ENCODE data around the gene ZNF705A. TPM values are rescaled to one million over a fixed set of nuclear protein-coding genes. Genes with fewer than 3 reads are reported as not detected.
"Not testable (repeated sequence)": the region's sequence is repeated elsewhere in the genome, so short reads cannot be mapped to it uniquely, and the experiment has no call there.

ZNF705A gene
- total and polyA plus RNA-seq, 9 donors: not detected

DNA sequence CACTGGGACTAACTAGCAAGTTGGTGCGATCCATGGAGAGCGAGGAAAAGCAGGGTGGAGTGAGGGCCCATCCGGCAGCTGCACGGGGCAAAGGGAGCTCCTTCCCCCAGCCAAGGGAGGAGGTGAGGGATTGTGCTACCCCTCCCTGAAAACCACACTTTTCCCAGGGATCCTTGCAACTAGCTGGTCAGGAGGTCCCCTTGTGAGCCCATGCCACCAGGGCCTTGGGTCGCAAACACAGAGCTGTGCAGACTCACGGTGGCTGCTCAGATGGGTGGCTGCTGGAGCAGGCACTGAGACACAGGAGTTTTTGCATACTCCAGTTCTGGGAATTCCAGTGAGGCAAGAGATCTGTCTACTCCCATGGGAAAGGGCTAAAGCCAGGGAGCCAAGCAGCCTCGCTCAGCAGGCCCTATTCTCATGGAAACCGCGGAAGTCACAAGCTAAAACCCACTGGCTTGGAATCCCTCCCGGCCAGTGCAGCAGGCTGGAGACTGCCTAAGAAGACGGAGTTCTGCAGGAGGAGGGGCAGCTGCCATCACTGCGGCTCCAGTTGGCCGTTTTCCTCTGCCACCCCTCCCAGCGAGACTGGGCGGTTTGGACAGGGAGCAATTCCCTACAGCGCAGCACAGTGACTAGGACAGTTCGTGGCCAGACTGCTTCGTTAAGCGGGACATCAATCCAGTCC is 10.9 kb upstream of the ZNF705A start:
- Histone ChIP-seq H3K36me3 (no peaks in the 10 kb centered on the region), H3K27ac (no peak overlapping the region), H3K27me3 (no peaks in the 10 kb centered on the region), H3K9me3 (no peaks in the 10 kb centered on the region), H3K4me3 (no peak overlapping the region), H3K4me1 (ENCODE audit: insufficient read depth) (no peaks in the 10 kb centered on the region)
- no peak for TF ChIP-seq POLR2A (IDR thresholded peaks at IDR 0.05)
- TF ChIP-seq EP300 (IDR thresholded peaks at IDR 0.05): no peak
- TF ChIP-seq, protein P1, sequence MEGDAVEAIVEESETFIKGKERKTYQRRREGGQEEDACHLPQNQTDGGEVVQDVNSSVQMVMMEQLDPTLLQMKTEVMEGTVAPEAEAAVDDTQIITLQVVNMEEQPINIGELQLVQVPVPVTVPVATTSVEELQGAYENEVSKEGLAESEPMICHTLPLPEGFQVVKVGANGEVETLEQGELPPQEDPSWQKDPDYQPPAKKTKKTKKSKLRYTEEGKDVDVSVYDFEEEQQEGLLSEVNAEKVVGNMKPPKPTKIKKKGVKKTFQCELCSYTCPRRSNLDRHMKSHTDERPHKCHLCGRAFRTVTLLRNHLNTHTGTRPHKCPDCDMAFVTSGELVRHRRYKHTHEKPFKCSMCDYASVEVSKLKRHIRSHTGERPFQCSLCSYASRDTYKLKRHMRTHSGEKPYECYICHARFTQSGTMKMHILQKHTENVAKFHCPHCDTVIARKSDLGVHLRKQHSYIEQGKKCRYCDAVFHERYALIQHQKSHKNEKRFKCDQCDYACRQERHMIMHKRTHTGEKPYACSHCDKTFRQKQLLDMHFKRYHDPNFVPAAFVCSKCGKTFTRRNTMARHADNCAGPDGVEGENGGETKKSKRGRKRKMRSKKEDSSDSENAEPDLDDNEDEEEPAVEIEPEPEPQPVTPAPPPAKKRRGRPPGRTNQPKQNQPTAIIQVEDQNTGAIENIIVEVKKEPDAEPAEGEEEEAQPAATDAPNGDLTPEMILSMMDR (IDR thresholded peaks at IDR 0.05): no peak
- DNase-seq: peak in 2 of 5 donors; percentile 21 to 38
- intact Hi-C loops (cut with DNase I): no loop called here
- 33 to 37% (median 35%) methylated on average over 18 to 19 of the region's 19 CpGs for WGBS, 3 donors

DNA sequence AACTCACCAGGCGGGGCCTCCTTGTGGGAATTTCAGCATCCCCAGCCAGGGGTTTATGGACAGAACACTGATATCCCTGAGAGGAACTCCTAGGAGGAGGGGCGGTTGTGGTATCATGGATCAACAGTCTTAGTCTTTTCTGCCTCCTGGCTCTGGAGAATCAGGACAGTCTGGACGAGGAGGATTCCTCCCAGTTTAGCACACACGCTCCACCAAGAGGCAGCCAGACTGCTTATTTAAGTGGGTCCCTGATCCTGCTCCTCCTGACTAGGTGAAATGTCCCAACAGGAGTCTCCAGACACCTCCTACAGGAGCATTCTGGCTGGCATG is 10.4 kb upstream of the ZNF705A start:
- intact Hi-C loops (cut with DNase I): no loop called here
- no peaks in the 10 kb centered on the region for H3K9me3 ChIP-seq
- no peak overlapping the region for H3K4me3 ChIP-seq
- 24 to 33% (median 26%) methylated on average over 4 of the region's 4 CpGs for WGBS, 3 donors
- no peak for TF ChIP-seq EP300 (IDR thresholded peaks at IDR 0.05)
- no peak for TF ChIP-seq POLR2A (IDR thresholded peaks at IDR 0.05)
- TF ChIP-seq, protein P1 (IDR thresholded peaks at IDR 0.05): no peak
- H3K27ac ChIP-seq: no peak overlapping the region
- H3K4me1 ChIP-seq (ENCODE audit: insufficient read depth): no peaks in the 10 kb centered on the region
- no peaks in the 10 kb centered on the region for H3K36me3 ChIP-seq
- DNase-seq: no peak
- no peaks in the 10 kb centered on the region for H3K27me3 ChIP-seq

DNA sequence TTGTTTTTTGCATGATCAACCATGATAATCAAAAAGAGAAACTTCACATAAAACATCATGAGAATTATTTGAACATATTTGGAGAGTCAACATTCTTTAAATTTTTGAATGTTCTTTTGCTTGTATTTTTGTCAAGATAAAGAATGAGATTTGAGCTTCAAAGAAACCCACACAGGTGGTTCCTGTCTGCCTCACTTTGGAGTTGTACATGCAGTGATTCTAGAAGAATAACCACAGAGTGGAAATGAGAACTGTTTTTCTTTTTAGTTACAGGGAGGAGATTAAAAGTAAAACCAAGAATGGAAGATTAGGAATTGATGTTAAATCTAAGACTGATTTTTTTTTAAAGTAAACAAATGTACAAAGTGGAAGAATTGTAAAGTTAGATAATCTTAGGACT is 2.3 kb upstream of the ZNF705A start:
- Histone ChIP-seq H3K4me1 (ENCODE audit: insufficient read depth) (no peaks in the 10 kb centered on the region), H3K27ac (no peak overlapping the region), H3K4me3 (no peak overlapping the region), H3K36me3 (no peaks in the 10 kb centered on the region), H3K9me3 (no peaks in the 10 kb centered on the region), H3K27me3 (no peaks in the 10 kb centered on the region)
- no peak for DNase-seq
- intact Hi-C loops (cut with DNase I): no loop called here
- TF ChIP-seq EP300 (IDR thresholded peaks at IDR 0.05): no peak
- TF ChIP-seq, protein P1 (IDR thresholded peaks at IDR 0.05): no peak
- no peak for TF ChIP-seq POLR2A (IDR thresholded peaks at IDR 0.05)

DNA sequence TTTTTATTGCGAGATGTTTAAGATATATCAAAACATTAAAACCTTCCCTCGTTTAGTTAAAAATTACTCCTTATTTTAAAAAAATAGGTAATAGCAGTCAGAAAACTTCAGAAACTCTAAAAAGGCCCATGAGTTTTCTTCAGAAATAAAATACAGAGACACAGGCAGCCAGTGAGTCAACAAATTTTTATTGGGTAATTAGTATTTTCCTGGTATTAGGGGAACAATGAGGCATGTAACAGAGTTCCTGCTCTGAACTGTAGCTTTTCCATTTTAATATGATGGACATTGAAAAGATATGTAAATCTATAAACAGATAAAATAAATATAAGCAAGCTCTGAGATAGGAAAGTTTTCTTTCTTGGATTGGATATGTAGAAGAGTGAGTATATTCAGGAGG is 399 bp upstream of the ZNF705A start:
- Histone ChIP-seq H3K9me3 (no peaks in the 10 kb centered on the region), H3K27ac (no peak overlapping the region), H3K4me1 (ENCODE audit: insufficient read depth) (no peaks in the 10 kb centered on the region), H3K36me3 (no peaks in the 10 kb centered on the region), H3K27me3 (no peaks in the 10 kb centered on the region), H3K4me3 (no peak overlapping the region)
- no peak for DNase-seq
- no peak for TF ChIP-seq POLR2A (IDR thresholded peaks at IDR 0.05)
- 68 to 69% (median 68%) methylated on average over 2 of the region's 2 CpGs for WGBS, 3 donors
- intact Hi-C loops (cut with DNase I): no loop called here

DNA sequence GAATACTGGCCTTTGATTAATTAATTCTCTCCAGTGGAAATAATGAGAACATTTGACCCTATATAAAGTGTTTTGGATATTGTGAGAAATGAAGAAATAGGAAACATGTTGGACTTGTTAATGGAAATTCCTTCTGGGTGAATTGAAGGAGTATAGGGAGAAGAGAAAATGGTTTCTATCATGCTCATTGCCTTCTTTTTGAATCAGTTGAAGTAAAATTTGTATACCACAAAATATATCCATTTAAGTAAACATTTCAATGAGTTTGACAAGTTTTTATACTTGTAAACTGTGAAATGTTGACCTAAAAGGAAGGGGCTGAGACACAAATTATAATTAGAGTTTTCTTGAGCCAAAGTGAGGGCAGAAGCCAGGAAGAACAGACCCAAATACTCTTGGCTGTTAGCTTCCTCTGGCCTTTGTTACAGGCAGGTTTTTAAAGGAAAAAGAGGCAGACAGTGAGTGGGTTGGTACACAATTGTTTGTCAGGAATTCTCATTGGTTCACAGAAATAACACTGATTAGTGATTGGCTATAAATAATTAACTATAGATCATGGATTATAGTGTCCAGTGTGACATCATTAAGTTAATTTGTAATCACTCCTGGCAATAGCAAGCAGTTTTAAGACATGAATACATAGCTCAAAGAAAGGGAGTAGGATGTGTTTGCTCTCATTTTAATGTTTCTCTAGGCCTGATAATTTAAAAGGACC is 826 bp downstream of the ZNF705A start:
- intact Hi-C loops (cut with DNase I): no loop called here
- TF ChIP-seq EP300 (IDR thresholded peaks at IDR 0.05) (no peak), POLR2A (IDR thresholded peaks at IDR 0.05) (no peak)
- TF ChIP-seq, protein P1 (IDR thresholded peaks at IDR 0.05): no peak
- Histone ChIP-seq H3K4me1 (ENCODE audit: insufficient read depth) (no peaks in the 10 kb centered on the region), H3K27ac (no peak overlapping the region), H3K4me3 (no peak overlapping the region), H3K9me3 (no peaks in the 10 kb centered on the region), H3K36me3 (no peaks in the 10 kb centered on the region), H3K27me3 (no peaks in the 10 kb centered on the region)
- no peak for DNase-seq

DNA sequence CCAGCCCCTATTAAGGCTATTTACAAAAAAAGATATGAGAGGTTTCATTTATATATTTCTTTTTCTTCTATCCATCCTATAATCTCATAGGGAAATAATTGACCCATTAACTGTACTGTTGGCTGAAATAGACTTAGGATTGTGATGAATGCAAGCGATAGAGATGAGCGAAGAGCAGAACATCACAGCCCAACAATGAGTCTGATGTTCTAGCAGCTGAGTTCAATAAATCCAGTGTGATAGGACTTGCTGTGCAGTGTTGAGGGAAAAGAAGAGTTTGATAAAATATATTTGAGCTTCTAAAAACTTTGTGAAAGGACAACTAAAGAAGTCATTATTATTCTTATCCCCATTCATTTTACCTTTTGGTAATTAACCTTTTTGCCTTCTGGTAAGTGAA is 16.1 kb downstream of the ZNF705A start:
- H3K36me3 ChIP-seq; H3K27me3 ChIP-seq; H3K9me3 ChIP-seq; H3K4me1 ChIP-seq (ENCODE audit: insufficient read depth); DNase-seq; H3K4me3 ChIP-seq; H3K27ac ChIP-seq; intact Hi-C loops (cut with DNase I): not testable (repeated sequence)
- 94% methylated on average over 2 of the region's 2 CpGs for WGBS, 3 donors
